Measurements from ENCODE around the gene CRTC1.

Gene CRTC1

GRCh38 chr19:18654469-18654868 lies 29.0 kb upstream of the CRTC1 start:
- DNase-seq = no peak

GRCh38 chr19:18655173-18655844 lies 28.2 kb upstream of the CRTC1 start:
- DNase-seq = no peak

- no peak for DNase-seq
Measured at GRCh38 chr19:18656337-18657086, 27.0 kb upstream of the CRTC1 start.

- DNase-seq = no peak
Measured at GRCh38 chr19:18657590-18658365, 25.7 kb upstream of the CRTC1 start.

GRCh38 chr19:18658366-18658855 lies 25.1 kb upstream of the CRTC1 start:
- no peak for DNase-seq

GRCh38 chr19:18659281-18660050 lies 24.0 kb upstream of the CRTC1 start:
- DNase-seq = no peak

- DNase-seq = no peak
Measured at GRCh38 chr19:18660051-18660910, 23.2 kb upstream of the CRTC1 start.

- DNase-seq = no peak
Measured at GRCh38 chr19:18660939-18661670, 22.4 kb upstream of the CRTC1 start.

- DNase-seq = no peak
Measured at GRCh38 chr19:18662972-18663732, 20.3 kb upstream of the CRTC1 start.

GRCh38 chr19:18663940-18664530 lies 19.4 kb upstream of the CRTC1 start:
- no peak for DNase-seq

GRCh38 chr19:18665771-18666202 lies 17.7 kb upstream of the CRTC1 start:
- no peak for DNase-seq

GRCh38 chr19:18666317-18666716 lies 17.2 kb upstream of the CRTC1 start:
- no peak for DNase-seq

- no peak for DNase-seq
Measured at GRCh38 chr19:18666784-18667183, 16.7 kb upstream of the CRTC1 start.

GRCh38 chr19:18667531-18668251 lies 15.8 kb upstream of the CRTC1 start:
- DNase-seq = no peak

- no peak for DNase-seq
Measured at GRCh38 chr19:18668252-18668631, 15.2 kb upstream of the CRTC1 start.

GRCh38 chr19:18668744-18669523 lies 14.5 kb upstream of the CRTC1 start:
- DNase-seq = no peak

GRCh38 chr19:18669524-18669817 lies 14.0 kb upstream of the CRTC1 start:
- DNase-seq = no peak

- DNase-seq = no peak
Measured at GRCh38 chr19:18669883-18670282, 13.6 kb upstream of the CRTC1 start.

- DNase-seq = no peak
Measured at GRCh38 chr19:18670312-18670711, 13.2 kb upstream of the CRTC1 start.

All from activated CD4-positive, alpha-beta T cell treated with anti-CD3 and anti-CD28 coated beads for 1 hour (primary cell).